NCI-H1092 (cell line): ENCODE results near the gene BCAS1.

Source experiments
- DNase-seq: peaks from one replicate; lab custom pipeline; 2025; lab: John Stamatoyannopoulos, UW

Gene BCAS1

GRCh38 chr20:54103067-54103761 is 32.8 kb upstream of the BCAS1 start:
- DNase-seq = no peak

DNA sequence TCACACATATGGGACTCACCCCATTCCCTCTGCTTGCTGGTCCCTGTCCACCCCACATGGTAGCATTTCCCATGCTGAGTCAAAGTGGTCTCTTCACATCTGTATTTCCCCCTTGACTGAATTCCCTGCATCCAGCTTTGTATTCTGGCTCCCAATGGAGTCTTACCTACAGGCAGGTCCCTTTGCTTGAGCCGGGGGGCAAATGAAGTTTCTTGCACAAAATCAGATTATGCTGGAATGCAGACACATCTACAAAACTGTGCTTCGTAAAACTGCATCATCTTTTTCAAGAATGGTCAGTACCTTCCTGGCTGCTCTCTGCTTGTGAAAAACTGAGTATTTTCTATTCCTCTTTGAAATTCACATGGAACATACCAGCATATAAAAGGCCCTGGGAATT is 32.1 kb upstream of the BCAS1 start:
- no peak for DNase-seq

DNA sequence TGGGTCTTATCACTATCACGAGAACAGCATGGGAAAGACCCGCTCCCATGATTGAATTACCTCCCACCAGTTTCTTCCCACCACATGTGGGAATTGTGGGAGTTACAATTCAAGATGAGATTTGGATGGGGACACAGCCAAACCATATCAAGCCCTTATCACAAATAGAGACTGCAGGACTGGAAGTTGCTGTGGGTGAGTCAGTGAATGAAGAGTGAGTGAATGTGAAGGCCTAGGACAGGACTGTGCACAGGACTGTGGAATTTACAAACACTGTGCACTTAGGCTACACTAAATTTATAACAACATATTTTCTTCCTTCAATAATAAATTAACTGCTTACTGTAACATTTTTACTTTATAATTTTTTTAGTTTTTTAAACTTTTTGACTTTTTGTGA is 30.2 kb upstream of the BCAS1 start:
- DNase-seq = no peak

DNA sequence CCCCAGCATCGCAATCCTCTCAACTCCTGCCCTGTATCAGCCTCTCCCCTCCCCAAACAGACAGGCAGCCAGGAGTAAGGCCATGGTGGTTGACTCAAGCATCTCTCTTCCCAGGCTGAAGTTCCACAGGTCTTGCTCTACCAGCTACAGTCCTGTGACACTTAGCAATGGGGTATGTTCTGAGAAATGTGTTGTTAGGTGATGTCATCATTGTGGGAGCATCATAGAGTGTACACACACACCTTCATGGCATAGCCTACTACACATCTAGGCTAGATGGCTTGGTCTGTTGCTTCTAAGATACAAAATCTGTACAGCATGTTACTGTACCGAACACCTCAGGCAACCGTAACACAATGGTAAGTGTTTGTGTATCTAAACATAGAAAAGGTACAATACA is 29.5 kb upstream of the BCAS1 start:
- DNase-seq = no peak

DNA sequence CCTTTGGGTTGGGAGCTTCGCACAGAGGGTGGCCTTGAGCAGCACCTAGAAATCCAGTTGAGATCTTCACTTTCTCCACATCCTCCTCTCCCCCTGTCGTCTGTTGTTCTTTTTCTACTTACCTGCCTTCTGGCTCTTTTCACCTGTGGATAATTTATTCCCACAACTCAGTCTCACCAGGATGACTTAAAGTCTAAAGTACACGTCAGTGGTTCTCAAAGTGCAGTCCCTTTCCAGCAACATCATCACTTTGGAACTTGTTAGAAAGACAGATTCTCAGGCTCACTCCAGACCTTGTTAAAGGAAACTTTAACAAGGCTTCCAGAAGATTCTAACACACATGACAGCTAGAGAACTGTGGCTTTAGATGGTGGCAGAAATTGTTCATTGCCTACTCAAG is 27.7 kb upstream of the BCAS1 start:
- no peak for DNase-seq

DNA sequence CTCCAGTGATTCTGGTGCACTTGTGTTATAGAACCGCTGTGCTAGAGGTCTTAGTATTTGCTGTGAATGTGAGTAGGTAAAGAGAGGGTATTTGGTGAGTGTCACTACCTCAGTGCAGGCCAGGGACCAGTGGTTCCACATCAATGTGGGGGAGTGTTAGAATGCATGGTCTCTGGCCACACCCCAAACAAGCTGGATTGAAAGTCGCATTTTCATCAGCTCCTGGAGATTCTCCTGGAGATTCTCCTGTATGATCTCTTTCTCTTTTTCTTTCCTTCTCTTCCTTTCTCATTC is 26.8 kb upstream of the BCAS1 start:
- no peak for DNase-seq

GRCh38 chr20:54095824-54096223 is 25.4 kb upstream of the BCAS1 start:
- DNase-seq = no peak

- no peak for DNase-seq
Observed at GRCh38 chr20:54094268-54094580, 23.8 kb upstream of the BCAS1 start.

- no peak for DNase-seq
Observed at GRCh38 chr20:54093423-54094267, 23.3 kb upstream of the BCAS1 start.

GRCh38 chr20:54092021-54092420 is 21.6 kb upstream of the BCAS1 start:
- no peak for DNase-seq

GRCh38 chr20:54091120-54091480 is 20.7 kb upstream of the BCAS1 start:
- no peak for DNase-seq

- DNase-seq = no peak
Observed at GRCh38 chr20:54090230-54091119, 20.1 kb upstream of the BCAS1 start.

DNA sequence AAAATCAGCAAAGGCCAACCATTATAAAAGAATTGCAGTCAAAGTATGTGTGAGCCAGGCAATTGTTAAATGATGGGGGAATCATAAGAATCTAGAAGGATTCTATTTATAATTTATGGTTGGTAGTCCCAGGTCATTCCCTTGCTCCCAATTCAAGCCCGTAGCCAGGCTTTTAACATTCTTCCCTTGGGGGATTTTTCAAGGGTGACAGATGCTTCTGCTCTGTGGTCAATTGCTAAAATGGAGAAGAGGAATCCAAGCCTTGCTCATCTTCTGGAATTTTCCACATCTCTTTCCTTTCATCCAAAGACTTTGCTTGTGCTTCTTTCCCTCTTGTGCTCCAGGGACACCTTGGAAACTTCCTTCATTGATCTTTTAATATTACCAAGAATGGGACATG is 18.0 kb upstream of the BCAS1 start:
- no peak for DNase-seq

- DNase-seq = no peak
Observed at GRCh38 chr20:54086507-54087039, 16.2 kb upstream of the BCAS1 start.

GRCh38 chr20:54085910-54086309 is 15.5 kb upstream of the BCAS1 start:
- DNase-seq = no peak

GRCh38 chr20:54085425-54085824 is 15.0 kb upstream of the BCAS1 start:
- DNase-seq = no peak

GRCh38 chr20:54084727-54085388 is 14.5 kb upstream of the BCAS1 start:
- no peak for DNase-seq

- no peak for DNase-seq
Observed at GRCh38 chr20:54084193-54084592, 13.8 kb upstream of the BCAS1 start.

DNA sequence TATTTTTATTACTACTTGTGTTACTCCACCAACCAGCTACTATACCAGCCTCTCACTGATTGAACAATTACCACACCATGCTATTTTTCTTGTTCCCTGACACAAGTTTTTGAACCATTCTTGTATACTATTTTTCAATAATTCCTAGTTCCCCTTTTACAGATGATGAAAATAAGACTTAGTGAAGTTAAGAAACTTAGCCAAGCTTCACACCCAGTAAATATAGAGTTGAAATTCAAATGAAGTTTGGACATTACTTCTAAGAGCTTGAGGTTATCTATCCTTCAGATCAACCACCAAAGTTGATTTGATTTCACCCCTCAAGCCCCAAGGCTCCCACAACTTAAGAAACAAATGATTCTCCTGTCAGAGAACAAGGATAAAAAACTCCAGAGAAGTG is 13.1 kb upstream of the BCAS1 start:
- DNase-seq = no peak

GRCh38 chr20:54082100-54082499 is 11.7 kb upstream of the BCAS1 start:
- DNase-seq = no peak

- DNase-seq = no peak
Observed at GRCh38 chr20:54079652-54080051, 9.3 kb upstream of the BCAS1 start.

DNA sequence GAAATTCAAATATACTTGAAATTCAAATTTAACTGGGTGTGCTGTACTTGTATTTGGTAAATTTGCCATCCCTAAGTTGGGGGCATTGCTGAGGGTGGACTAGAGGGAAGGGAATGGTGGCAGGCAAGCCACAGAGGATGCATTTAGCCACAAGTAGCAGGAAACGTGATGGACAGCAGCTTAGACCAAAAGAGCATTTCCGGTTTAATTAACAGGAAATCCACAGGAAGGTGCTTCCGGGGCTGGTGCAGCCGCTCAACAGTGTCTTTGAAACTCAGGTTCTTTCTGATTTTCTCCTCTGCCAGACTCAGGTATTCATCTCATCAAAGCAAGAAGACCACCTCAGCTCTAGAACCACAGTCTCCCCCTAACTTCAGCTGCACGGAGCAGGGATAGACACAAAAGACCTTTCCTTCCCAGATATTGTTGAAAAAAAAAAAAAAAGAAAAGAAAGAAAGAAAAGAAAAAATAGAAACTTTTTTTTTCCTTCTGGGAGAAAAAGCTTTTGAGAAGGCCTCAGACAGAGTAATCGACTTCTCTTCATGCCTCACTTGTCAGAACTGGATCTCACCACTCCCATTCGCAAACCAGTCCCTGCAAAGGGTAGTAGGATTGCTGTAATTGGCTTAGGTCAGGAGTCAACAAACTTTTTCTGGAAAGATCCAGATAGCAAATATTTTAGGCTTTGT is 8.0 kb upstream of the BCAS1 start:
- no peak for DNase-seq
